NCI-H1105 (cell line): ENCODE measurements around the gene SMARCC1.

Experiments used
- DNase-seq: peaks from one replicate; lab custom pipeline; 2025; lab: John Stamatoyannopoulos, UW

The SMARCC1 gene

DNA sequence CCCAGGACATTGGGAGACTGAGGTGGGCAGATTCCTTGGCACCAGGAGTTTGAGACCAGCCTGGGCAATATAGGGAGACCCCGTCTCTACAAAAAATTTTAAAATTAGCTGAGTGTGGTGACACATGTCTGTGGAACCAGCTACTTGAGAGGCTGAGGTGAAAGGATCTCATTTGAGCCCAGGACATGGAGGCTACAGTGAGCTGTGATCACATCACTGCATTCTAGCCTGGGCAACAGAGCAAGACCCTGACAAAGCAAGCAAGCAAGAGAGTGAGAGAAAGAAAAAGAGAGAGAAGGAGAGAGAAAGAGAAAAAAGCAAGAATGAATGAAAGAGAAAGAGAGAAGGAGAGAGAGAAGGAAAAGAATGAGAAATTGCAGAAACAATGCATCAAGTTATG lies 150.9 kb downstream of the SMARCC1 start:
- DNase-seq, result no peak

DNA sequence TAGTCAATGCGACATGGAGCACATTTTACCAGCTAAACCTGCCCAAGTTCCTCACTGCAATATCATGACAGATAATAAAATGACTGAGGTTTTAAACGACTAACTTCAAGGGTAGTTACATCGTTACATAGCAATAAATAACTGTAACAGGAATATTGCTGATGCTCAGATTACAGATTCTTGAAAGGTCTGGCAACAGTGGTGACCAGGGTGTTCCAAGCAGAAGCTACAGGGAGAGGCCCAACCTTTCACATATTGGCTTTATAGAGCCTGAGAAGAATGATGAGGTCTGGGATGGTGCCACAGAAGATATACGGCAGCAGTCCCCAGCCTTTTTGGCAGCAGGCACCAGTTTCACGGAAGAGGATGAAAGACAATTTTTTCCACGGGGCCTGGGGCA lies 151.9 kb downstream of the SMARCC1 start:
- DNase-seq, result no peak

DNA sequence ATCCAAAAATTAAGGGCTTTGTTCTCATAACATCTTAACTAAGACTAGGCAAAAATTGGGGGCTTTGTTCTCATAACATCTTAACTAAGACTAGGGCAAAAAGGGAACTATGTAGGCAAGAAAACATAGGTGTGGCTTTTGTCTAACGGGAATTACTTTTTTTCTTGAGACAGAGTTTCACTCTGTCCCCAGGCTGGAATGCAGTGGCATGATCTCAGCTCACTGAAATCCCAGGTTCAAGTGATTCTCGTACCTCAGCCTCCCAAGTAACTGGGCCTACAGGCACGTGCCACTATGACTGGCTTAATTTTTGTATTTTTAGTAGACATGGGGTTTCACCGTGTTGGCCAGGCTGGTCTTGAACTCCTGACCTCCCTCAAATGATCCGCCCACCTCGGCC lies 153.3 kb downstream of the SMARCC1 start:
- DNase-seq, result no peak

DNA sequence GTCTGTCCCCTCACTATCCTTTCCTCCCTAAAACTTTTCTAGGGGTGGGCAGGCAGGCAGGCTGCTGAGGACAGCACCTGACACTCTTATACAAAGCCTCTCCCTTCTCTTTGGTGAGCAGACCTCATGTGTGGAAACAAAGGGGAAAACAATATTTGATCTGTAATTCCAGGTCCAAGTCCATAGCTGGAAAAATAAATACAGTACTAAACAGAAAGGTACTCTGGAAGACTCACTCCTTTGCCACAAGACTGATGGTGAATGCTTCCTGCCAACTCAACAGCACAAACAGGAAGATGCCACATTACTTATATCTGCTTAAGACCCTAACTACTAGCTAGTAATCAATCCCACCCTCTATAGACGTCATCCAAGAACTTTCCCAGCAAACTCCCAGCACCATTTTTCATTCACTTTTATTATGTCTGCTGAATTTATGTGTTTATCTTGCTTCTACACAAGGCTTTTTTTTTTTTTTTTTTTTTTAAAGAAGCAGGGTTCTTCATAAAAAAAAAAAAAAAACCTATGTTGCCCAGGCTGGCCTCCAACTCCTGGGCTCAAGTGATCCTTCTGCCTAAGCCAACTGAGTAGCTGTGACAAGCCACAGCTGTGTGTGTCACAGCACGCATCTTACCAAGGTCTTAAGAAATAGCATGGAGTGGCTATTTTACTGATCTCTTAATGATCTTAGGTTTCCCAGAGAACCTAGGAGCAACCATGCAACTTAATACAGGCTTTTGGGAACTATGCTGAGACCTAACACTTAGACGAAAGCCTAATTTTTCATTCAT lies 158.8 kb downstream of the SMARCC1 start:
- DNase-seq, result no peak

GRCh38 chr3:47617086-47618010 lies 164.3 kb downstream of the SMARCC1 start:
- no peak for DNase-seq

DNA sequence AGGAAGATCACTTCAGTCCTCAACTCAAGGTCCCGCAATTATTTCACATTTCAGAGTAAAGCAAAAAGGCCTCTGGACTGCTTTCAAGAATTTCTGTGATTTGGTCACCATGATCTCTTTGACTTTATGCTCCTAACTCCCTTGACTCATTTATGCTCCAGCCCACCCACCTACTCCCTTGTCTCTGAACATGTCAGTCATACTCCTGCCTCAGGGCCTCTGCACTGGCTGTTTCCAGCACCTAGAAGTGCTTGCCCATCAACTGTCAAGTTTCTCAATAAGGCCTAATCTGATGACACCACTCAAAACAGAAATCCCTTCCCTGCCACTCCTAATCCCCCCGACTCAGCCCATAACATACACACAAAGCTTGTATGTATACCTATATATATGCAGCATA lies 166.9 kb downstream of the SMARCC1 start:
- no peak for DNase-seq

DNA sequence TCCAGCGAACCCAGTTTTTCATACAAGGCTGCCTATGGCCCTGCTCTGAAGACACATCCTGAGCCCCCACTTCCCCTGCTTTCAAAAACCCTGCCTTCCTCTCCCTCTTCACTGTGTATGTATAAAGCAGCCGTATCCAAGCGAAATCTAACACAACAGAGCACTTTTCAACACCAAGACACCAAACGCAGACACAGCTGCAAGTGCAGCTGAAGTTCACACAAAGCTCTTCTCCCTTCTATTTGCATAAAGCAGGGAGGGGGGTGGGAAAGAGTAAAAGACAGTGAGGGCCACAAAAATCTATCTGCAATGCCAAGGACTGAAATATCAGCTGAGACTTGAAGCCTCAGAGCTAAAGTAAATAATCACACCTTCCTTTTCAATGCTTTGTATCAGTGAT lies 168.0 kb downstream of the SMARCC1 start:
- DNase-seq, result no peak

- DNase-seq, result no peak
Measured at GRCh38 chr3:47612879-47613278, 168.8 kb downstream of the SMARCC1 start.

GRCh38 chr3:47612178-47612577 lies 169.5 kb downstream of the SMARCC1 start:
- DNase-seq, result no peak

DNA sequence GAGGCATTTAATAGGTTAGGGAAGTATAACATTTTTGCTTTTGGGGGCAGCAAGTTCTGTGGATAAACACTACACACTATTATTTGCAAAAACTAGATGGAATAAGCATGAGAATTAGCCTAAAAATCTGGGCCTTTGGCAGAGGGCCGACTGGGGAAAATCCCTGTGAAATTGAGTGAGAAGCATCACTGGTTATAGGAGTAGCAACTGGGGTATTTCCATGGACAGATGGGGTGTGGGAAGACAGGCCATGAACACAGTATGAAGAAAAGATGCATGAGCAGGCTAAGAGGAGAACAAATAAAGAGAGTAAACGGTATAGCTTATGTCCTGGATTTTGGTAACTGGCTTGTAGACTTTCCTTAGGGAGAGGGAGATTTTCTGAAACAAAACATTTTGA lies 170.1 kb downstream of the SMARCC1 start:
- no peak for DNase-seq

GRCh38 chr3:47610583-47610982 lies 171.1 kb downstream of the SMARCC1 start:
- no peak for DNase-seq

GRCh38 chr3:47607335-47607734 lies 174.4 kb downstream of the SMARCC1 start:
- DNase-seq, result no peak

GRCh38 chr3:47606165-47606564 lies 175.5 kb downstream of the SMARCC1 start:
- DNase-seq, result no peak

GRCh38 chr3:47605652-47606051 lies 176.0 kb downstream of the SMARCC1 start:
- no peak for DNase-seq

DNA sequence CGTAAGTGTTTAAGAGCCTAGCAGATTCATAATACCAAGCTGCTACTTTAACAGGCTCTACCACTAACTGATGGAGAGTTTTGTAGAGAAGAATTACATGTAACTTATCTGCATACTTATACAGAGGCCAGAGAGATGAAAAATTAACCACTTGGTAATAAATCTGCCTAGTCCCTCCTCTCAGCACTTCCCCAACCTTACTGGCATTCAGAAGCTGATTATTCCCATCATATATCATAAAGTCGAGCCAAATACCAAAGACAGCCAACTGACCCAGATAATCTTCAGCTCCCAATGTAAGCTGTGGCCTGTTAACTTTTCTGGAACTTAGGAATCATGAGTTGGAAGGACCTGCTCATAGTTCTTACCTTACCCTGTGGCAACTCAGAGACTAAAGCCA lies 177.5 kb downstream of the SMARCC1 start:
- no peak for DNase-seq

GRCh38 chr3:47603332-47603731 lies 178.4 kb downstream of the SMARCC1 start:
- DNase-seq, result no peak

- DNase-seq, result no peak
Measured at GRCh38 chr3:47601281-47601680, 180.4 kb downstream of the SMARCC1 start.

GRCh38 chr3:47594792-47595191 lies 186.9 kb downstream of the SMARCC1 start:
- no peak for DNase-seq

DNA sequence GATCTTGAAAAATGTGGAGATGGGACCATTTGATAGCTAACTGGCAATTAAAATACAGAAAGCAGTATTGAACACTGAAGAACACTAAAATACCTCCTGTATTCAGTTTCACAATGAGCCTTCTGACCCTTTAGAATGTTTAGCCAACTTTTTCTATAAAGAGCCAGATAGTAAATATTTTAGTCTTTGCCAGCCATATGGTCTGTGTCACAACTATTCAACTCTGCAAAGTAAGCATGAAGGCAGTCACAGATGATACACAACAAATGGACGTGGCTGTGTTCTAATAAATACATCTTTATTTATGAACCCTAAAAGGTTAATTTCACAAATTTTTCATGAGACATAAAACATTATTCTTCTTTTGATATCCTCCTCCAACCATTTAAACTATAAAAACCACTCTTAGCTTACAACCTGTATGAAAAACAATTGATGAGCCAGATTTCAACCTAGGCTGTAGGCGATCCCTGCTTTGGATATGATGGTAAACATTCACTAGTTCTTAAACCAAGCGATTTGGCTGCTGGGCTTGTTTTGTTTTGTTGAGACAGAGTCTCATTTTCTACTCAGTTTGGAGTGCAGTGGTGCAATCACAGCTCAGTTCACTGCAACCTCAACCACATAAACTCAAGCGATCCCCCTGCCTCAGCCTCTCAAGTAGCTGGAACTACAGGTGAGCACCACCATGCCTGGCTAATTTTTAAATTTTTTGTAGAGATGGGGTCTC lies 189.5 kb downstream of the SMARCC1 start:
- DNase-seq, result no peak

GRCh38 chr3:47590216-47590615 lies 191.5 kb downstream of the SMARCC1 start:
- DNase-seq, result no peak

- no peak for DNase-seq
Measured at GRCh38 chr3:47588587-47588986, 193.1 kb downstream of the SMARCC1 start.

DNA sequence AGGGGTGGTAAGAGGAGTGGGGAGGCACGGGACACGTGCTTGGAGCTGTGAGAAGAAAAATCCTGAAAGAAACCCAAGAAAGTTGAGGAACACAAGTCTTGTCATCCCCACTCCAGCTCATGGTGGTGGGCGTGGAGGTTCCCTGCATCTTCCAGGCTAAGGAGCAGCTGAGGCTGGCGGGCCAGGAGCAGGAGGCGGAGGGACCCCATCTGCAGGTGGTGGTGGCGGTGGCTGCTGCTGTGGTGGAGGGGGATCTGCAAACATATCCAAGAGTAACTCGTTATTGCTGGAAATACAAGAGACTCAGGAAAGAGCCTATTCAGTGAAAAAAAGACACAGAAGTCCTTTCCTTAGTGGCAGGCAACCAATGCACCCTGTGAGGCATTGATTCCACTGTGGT lies 193.6 kb downstream of the SMARCC1 start:
- no peak for DNase-seq

DNA sequence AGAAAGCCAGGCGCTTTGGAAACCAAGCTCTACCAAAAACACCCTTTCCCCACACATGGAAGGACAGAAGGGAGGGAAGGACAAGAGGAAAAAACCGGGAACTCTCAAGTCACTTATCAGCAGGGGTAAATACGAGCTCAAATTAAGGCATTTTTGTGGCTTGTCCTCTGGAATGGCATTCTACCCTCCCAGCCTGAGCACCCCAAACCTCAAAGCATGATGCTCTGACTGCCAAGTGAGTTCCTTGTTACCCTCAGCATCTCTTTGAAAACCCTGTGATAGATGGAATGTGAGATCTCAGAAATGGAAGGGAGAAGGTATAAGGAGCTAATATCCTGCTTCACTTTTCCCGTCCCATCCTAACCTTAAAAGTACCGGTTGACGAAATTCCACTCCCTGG lies 194.9 kb downstream of the SMARCC1 start:
- no peak for DNase-seq
